K562 (cell line): ENCODE results near the gene SPEG. TPM values are rescaled to one million over a fixed set of nuclear protein-coding genes. Genes with fewer than 3 reads are reported as not detected.

Source experiments
- ARID3A ChIP-seq: IDR thresholded peaks from 2 replicates; pipeline ENCODE4 v1.6.1; 2012; ENCODE audit warnings: low read depth, low read length, improper control_type of control experiment, borderline replicate concordance
- BACH1 ChIP-seq: fragments of 200-800 bp; sonication (Bioruptor generic); IDR thresholded peaks from 2 replicates; pipeline ENCODE4 v1.6.1; 2016; ENCODE audit warnings: missing genetic modification characterization, missing compliant biosample characterization
- DIDO1 ChIP-seq: fragments of 450-650 bp; IDR thresholded peaks from 2 replicates; pipeline ENCODE4 v1.6.1; 2016; ENCODE audit warnings: low read depth, missing biosample characterization, missing genetic modification characterization
- ELF1 ChIP-seq: fragments of 200-800 bp; sonication (Bioruptor generic); IDR thresholded peaks from 2 replicates; pipeline ENCODE4 v1.6.1; 2016; ENCODE audit warnings: missing genetic modification characterization, missing compliant biosample characterization
- L3MBTL2 ChIP-seq: fragments of 450-650 bp; IDR thresholded peaks from 2 replicates; pipeline ENCODE4 v1.6.1; 2016; ENCODE audit warnings: mild to moderate bottlenecking, moderate library complexity
- SP2 ChIP-seq: IDR thresholded peaks from 2 replicates; pipeline ENCODE4 v1.6.1; 2011; ENCODE audit warnings: mild to moderate bottlenecking, low read depth, low read length, moderate library complexity; ENCODE audit not compliant: poor library complexity, severe bottlenecking; ENCODE audit errors: extremely low read depth
- TEAD4 ChIP-seq, 2 experiments: sonication (generic) in 1 of 2; formaldehyde crosslinking in 1 of 2; IDR thresholded peaks; 2 replicates each; pipeline versions ENCODE4 v1.6.1 to v1.8.0; 2012 to 2022; ENCODE audit warnings: borderline replicate concordance in 1 of 2, inconsistent platforms in 1 of 2, low read length in 1 of 2, mild to moderate bottlenecking in 1 of 2, missing genetic modification reagents in 1 of 2
- ZNF133 ChIP-seq: fragments of 250-450 bp; sonication (Bioruptor Pico); IDR thresholded peaks from 2 replicates; pipeline ENCODE4 v1.4.0; 2020; ENCODE audit warnings: mild to moderate bottlenecking
- ZNF217 ChIP-seq: sonication (generic); formaldehyde crosslinking; IDR thresholded peaks from 2 replicates; pipeline ENCODE4 v1.8.0; 2022; ENCODE audit warnings: mild to moderate bottlenecking, missing genetic modification reagents
- polyA plus RNA-seq, 8 experiments: library from polyadenylated mRNA; depleted of rRNA in 4 of 8; stranded (reverse) in 5 of 8; unstranded in 3 of 8; fragments of >200 nt; fragmentation: Nextera tagmentation in 2 of 8; fragmentation: Illumina TruSeq in 1 of 8; extraction: Ambion mirVana in 2 of 8; extraction: Trizol in 1 of 8; gene quantifications; 2 replicates each; pipeline versions ENCODE4 v1.2.1 to v1.2.3, GENCODE V29; 2011 to 2014; ENCODE audit warnings: inconsistent platforms in 1 of 8, missing spikeins in 1 of 8
- total RNA-seq, 7 experiments: library from RNA; depleted of rRNA in 6 of 7; stranded (reverse); fragments of >200 nt in 6 of 7; fragmentation: Illumina TruSeq in 2 of 7; extraction: Trizol in 2 of 7; gene quantifications; 2 replicates each; pipeline versions ENCODE4 v1.2.1 to v1.2.3, GENCODE V29; 2011 to 2021; ENCODE audit warnings: low replicate concordance in 1 of 7

Gene SPEG
- total and polyA plus RNA-seq, 9 of the 15 experiments (the other 6 are each of a cell fraction or from before 2014, with no cell fraction given) = 0.49 to 8.7 (median 3.0) TPM

GRCh38 chr2:219401606-219402005, 33.0 kb upstream of the SPEG start (continued):
- no peak for TF ChIP-seq DIDO1
- no peak for TF ChIP-seq ZNF217 (CRISPR knock-in tag)
- no peak for TF ChIP-seq SP2
- TF ChIP-seq ELF1 = no peak
- TF ChIP-seq ARID3A = no peak
- TF ChIP-seq L3MBTL2 = no peak
- TF ChIP-seq BACH1 (tag) = no peak
- no peak for TF ChIP-seq TEAD4 (IDR thresholded peaks at IDR 0.05; ENCODE audit: low read length)
- no peak for TF ChIP-seq TEAD4 (CRISPR knock-in tag; IDR thresholded peaks at IDR 0.05; ENCODE audit: borderline replicate concordance)
- TF ChIP-seq ZNF133 (CRISPR knock-in tag) = no peak
